ENCODE data around the gene VCP. TPM values are rescaled to one million over a fixed set of nuclear protein-coding genes. Genes with fewer than 3 reads are reported as not detected.

Gene VCP
- 338 and 383 TPM in 2 replicates for total RNA-seq
- polyA plus RNA-seq (2012): 374 TPM

DNA sequence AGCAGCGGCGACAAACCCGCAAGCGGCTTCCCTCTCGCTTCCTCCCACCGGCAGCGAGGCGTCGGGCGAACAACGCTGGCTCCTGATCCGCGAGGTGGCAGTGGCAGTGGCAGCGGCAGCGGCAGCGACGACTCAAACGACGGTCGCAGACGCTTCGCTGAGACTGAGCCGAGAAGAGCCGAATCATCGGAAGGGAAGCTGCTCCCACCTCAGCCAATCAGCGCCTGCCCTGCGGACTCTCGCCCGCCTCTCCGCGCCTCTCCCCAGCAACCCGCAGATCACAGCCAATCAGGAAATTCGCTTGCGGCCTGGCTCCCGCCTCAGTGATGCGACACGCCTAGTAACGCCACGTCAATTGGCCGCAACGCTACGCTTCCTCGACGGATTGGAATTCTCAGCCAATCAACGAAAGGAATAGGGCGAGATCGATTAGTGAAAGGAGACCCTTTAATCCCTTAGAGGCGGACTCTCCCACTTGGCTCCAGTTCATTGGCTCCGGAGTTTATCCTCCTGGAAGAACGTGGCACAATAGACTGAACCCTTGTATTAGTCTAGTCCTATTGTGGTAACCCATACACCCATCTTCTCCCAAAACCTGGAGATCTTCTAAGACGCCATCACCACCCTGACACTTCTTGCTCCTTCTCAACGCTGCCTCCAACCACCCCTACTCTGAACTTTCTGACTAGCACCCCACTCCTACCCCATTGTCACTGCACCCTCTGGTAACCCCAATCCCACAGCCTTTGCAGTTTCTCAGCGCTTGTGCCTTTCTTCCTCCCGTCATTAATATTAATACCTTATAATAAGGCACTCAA is at the start of gene VCP:
Gene VCP, minus strand, starts transcription at position 165 of the 818 bp plus-strand sequence. CDS start 272 bp downstream, outside the sequence.
- DNase-seq (ENCODE audit: low read depth): peak; percentile 100

- peak; percentile 96 for DNase-seq (ENCODE audit: low read depth)
Measured at GRCh38 chr9:35116898-35117551, 44.6 kb upstream of the VCP start.

DNA sequence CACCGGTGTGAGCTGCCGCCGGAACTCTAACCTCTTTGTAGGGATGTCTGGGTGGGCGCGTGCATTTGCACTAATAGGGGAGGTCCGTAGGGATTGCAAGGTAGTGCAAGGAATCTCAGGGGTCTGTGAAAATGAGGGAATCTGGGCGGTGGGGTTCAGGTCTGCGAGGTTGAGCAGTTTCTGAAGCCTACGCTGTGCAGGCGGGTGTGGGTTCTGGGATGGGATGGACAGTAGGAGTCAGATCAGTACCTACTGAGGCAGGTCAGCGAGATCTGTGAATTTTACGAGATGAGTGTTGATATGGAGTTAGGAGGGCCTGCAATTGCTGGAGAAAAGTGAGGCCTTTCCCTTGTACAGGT is 44.1 kb upstream of the VCP start:
- no peak for DNase-seq (ENCODE audit: low read depth)

DNA sequence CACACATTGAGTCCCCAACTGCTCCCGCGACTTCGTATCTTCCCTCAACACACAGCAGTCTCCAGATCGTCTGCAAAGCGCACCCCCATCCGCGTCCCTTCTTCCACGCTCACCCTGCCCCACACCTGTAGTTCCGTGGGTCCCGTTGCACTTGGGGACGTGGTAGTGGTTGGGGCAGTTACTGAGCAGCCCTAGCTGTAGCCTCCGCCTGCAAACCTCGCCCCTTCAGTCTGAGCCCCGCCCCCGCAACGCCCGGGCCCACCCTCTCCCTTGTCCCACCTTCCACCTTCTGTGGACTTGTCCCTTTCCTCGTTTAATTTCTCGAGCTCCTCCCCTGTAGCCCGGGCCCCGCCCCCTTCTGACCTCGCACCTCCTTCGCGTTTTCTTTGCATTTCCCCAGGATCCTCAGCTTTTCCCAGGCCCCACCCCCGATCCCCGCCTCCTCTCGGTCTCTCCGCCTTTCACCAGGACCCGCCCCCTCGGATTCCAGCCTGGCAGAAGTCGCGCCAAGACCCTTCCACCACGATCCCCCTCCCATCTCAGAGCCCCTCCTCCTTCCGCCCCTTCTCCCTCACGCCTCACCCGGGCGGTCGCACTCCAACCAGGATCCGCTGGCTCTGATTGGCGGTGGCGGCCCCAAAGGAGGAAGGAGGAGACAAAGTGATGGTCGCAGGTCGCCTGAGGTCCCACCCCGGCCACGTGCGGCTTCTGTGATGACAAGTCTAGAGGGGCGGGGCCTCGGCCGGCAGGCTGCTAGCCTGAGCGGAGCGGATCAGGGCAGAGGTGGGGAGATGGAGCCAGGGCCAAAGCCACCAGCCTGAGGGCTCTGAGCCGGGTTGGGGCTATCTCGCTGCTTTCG is 43.5 kb upstream of the VCP start, which contains the start of gene ATOSB:
Gene ATOSB, minus strand, starts transcription at position 183 of the 859 bp plus-strand sequence. CDS start 7,588 bp downstream, outside the sequence.
- peak; percentile 95 for DNase-seq (ENCODE audit: low read depth)

DNA sequence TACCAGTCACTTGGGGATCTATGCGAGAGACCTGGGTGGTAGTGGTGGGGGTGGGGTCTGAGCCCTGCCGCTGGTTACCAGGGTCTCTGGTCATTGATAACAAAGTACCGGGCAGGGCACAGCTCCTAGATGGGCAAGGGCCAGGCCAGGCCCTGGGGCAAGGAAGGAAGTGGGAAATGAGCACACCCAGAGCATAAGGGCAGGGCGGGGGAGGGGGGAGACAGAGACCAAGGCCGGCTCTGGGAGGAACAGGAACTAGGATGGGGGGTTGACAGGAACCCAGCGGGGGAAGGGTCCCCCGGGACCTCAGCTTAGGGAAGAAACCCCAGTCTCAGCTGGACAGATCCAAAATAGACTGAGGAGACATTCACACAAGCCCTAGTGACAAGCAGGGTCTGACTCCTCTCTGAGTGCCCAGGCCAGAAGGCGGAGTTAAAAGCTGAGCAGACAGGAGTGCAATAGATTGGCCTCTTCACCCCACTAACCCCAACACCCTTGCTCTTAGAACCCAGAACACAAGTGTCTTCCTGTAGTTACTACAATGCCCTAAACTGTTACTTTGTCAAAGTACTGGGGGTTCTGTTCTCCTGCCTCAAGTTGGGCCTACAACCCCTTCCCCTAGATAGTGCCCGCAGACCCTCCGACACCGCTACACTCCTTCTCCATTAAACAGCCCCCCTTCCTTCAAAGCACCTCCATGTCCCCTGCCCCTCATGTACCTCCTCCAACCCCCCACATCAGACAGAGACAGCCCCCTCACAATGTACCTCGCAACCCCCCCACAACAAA is 42.6 kb upstream of the VCP start:
- peak; percentile 56 for DNase-seq (ENCODE audit: low read depth)

GRCh38 chr9:35114113-35114839 is 41.9 kb upstream of the VCP start:
- DNase-seq (ENCODE audit: low read depth): peak; percentile 94

DNA sequence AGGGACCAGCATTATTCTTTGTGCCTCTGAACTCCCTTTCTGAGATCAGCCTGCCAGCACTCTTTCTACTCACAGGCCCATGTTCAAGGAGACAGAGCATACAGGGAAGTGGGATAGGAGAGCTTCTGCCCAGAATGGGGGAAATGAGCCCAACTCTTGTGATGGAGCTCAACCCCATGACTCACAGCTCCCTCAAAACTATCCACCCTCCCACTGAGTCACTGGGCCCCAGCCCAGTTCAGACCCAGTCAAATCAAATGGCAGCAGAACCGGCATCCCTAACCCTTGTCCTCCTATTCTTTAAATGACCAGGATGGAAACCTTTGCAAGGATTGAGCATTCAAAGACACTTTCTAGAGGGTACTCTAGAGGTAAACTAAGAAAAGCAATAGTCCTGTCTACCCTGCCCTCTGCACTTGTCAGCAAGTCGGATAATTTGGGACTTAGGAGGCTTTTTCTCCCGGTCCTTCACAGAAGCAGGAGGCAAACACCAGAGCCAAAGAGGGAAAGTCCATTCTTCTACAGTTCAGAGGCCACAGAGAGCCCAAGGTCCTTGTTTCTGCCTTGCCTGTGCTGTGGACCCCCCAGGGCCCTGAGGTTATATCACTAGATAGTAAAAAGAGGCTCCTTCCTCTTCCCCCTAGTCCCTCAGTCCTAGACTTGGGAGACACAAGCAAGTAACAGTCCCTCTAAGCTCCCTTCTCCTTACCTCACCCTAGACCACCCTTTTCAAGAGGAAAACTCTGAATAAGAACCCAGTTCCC is 40.0 kb upstream of the VCP start:
- peak; percentile 27 for DNase-seq (ENCODE audit: low read depth)

DNA sequence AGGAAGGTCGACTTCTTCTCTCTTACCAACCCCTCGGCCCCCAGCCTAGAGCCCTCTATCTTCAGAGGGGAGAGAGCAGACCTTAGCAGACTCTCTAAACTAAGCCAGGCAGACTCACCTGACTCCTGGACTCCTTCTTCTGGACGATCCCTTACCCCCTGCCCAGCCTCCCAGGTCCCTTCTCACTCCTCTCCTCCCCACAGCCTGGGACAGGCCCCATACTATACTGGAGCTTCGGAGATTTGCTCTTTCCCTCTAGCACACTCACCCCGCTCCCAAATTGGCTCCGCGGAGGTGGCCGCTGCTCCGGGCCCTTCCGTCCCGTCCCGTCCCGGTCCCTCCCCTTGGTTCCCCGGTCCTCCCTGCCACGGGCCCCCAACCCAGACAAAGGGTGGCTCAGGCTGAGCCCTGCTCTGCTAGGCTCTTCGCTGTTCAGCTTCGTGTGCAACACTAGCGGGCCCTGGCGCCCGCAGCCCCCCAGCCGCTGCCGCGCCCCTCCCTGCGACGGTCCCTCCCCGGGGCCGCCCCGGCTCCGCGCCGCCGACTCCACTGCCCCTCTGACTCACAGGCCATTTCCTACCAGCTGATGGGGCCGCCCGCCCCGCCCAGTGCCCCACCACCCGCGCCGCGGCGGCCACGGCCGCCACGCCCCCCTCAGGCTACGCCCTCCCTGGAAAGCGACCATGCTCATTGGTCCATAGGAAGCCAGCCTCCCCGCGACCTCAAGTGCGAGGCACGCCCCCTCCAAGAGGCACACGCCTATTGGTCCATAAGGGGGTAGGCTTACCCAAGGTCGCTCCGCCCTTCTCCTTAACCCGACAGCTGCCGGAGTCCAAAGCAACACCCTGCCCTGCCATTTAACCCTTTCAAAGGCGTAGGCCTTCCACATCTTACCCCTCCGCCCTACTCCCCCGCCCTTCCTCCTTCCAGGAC is 38.8 kb upstream of the VCP start:
- peak; percentile 99 for DNase-seq (ENCODE audit: low read depth)

GRCh38 chr9:35110327-35110761 is 37.9 kb upstream of the VCP start:
- DNase-seq (ENCODE audit: low read depth): peak; percentile 98

- peak; percentile 25 for DNase-seq (ENCODE audit: low read depth)
Measured at GRCh38 chr9:35108946-35109575, 36.6 kb upstream of the VCP start.

DNA sequence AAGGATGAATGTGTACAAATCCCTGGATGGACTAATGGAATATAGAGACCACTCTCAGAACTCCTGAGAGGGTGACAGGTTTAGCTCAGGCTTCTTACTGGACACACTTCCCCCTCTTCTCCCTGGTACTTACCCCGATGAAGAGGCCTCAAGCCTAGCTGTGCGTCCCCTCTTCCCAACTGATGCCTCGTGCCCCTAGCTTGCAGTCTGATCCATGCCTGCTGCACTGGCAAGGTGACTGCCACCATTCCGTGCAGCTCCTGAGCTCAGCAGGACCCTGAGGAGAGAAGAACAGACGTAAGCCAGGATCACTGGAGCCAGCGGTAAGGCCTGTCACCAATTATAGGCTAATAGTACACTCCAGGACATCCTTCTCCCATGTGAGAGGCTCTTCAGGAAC is 36.0 kb upstream of the VCP start:
- DNase-seq (ENCODE audit: low read depth): no peak

GRCh38 chr9:35107297-35108290 is 35.2 kb upstream of the VCP start:
- DNase-seq (ENCODE audit: low read depth): no peak

DNA sequence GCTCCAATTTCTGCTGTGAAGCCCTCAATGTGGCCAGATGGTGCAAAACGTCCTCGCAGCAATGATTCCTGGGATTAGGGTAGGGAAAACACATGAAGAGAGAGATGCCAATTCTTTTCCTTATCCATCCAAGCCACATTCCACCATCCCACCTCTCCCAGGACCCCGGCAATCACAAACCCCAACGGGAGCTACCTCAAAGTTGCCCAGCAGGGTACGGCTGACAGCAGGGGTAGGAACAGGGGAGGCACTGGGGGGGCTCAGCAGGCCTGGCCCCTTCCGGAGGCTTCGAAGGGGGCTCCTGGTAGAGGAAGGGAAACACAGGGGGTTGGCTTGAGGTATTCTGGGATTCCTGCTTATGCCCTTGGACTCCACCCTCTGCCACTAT is 33.9 kb upstream of the VCP start:
- no peak for DNase-seq (ENCODE audit: low read depth)

- no peak for DNase-seq (ENCODE audit: low read depth)
Measured at GRCh38 chr9:35105571-35106342, 33.3 kb upstream of the VCP start.

DNA sequence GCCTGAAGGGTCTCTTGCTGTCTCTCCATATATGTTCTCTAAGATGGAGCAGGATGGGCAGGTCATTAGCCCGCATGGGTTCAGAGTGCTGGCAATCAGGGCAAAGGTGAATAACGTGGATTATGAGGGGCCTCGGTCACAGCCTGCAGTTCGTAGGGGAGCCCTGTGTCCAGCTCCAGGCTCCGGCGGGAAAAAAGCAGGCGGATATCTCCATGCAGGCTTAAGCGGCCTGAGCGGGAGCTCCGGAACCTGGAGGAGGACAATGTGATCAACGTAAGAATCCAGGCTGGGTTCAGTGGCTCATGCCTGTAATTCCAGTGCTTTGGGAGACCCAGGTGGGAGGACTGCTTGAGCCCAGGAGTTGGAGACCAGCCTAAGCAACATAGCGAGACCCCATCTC is 32.7 kb upstream of the VCP start:
- no peak for DNase-seq (ENCODE audit: low read depth)

DNA sequence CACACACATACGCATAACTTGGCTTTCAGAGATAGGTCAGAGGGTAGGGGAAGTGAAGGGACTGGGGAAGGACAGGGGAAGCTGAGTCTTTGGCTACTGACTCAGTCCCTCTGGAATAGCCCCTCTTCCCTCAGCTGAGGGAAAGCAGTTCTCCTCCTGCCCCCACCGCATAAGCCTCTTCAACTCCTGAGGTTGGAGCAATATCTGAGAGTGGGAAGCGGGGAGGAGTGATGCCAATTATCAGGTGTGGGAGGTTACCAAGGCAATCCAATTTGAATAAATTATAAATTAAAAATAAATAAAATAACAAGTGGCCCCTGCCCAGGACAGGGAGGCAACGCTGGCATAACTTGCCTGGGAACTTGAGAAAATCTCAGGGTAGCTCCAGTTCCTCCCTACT is 32.2 kb upstream of the VCP start:
- DNase-seq (ENCODE audit: low read depth): no peak

Measured in myocyte (in vitro differentiated cells).